HK-2 (cell line): Measurements from ENCODE around the gene PRKCZ.
A peak's percentile ranks its signal among the peaks of the same experiment; 100 is the strongest.

ENCODE experiments used
- DNase-seq: peaks from one replicate; pipeline ENCODE4 v3.0.0-alpha.2; 2018; ENCODE audit not compliant: unreplicated experiment

The PRKCZ gene

GRCh38 chr1:2229037-2229864 is 179.0 kb downstream of the PRKCZ start:
- DNase-seq = peak; percentile 67

GRCh38 chr1:2229911-2230731 is 179.9 kb downstream of the PRKCZ start:
- DNase-seq = peak; percentile 37

- no peak for DNase-seq
These were observed 180.7 kb downstream of the PRKCZ start for GRCh38 chr1:2230781-2231531.

- DNase-seq = no peak
These were observed 181.5 kb downstream of the PRKCZ start for GRCh38 chr1:2231532-2232254.

- no peak for DNase-seq
These were observed 182.2 kb downstream of the PRKCZ start for GRCh38 chr1:2232255-2232915.

- DNase-seq = no peak
These were observed 182.8 kb downstream of the PRKCZ start for GRCh38 chr1:2232916-2233438.

GRCh38 chr1:2233468-2233867 is 183.3 kb downstream of the PRKCZ start:
- no peak for DNase-seq

GRCh38 chr1:2233997-2234761 is 184.0 kb downstream of the PRKCZ start:
- no peak for DNase-seq

GRCh38 chr1:2234762-2235113 is 184.5 kb downstream of the PRKCZ start:
- DNase-seq = no peak
